ENCODE results near the gene EOLA1.
"Not testable (repeated sequence)": the region's sequence is repeated elsewhere in the genome, so short reads cannot be mapped to it uniquely, and the experiment has no call there.

The EOLA1 gene

DNA sequence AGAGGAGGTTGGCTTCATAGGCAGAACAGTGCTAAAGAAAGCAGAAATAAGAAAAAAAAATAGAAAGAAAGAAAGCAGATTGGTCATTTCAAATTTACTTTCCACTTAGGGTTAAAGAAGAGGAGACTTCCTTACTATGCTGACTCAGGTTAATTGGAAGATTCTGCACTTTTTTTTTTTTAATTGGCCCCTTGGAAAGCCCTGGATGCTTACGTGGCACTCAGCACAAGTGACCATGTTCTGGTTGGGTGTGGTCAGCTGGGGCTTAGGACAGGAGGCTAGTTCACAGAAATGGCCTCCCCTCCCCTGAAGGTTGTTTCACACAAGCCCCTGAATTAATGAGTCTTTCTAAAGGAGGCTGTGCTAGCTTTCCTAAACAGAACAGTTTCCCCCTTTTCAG lies 31.9 kb downstream of the EOLA1 start:
- DNase-seq, result no peak
- no peak overlapping the region for H2BK5ac ChIP-seq (ENCODE audit: low read length)
- no peaks in the 10 kb centered on the region for H3K79me1 ChIP-seq (ENCODE audit: low read length)
- no peaks in the 10 kb centered on the region for H3K79me2 ChIP-seq (ENCODE audit: control insufficient read depth, insufficient read depth, low read length)
- H3K9ac ChIP-seq (ENCODE audit: low read length), result no peak overlapping the region
- no peak overlapping the region for H3K27ac ChIP-seq (ENCODE audit: low read depth, low read length)
- H3K4me3 ChIP-seq (ENCODE audit: low read length), result no peak overlapping the region
- H3K27me3 ChIP-seq (ENCODE audit: insufficient read depth, low read length, poor library complexity), result no peaks in the 10 kb centered on the region
- H3K36me3 ChIP-seq (ENCODE audit: control insufficient read depth, insufficient read depth, low read length), result no peaks in the 10 kb centered on the region
- H2BK120ac ChIP-seq (ENCODE audit: low read depth, low read length), result no peak overlapping the region
- no peak overlapping the region for H2BK15ac ChIP-seq (replicated peaks; ENCODE audit: low read depth)
- WGBS (ENCODE audit: extremely low coverage, insufficient coverage, low lambda C conversion rate), result no CpG with 5 or more reads among the region's 1 CpG
- no peak overlapping the region for H3K4ac ChIP-seq (ENCODE audit: low read depth, low read length)
- no peak overlapping the region for H3K56ac ChIP-seq (ENCODE audit: low read length)
- no peak overlapping the region for H4K8ac ChIP-seq (ENCODE audit: low read depth, low read length)
- no peak overlapping the region for H3K23ac ChIP-seq (ENCODE audit: low read length)
- no peak overlapping the region for H3K18ac ChIP-seq (ENCODE audit: low read length)
- no peak overlapping the region for H4K5ac ChIP-seq (ENCODE audit: low read length)
- no peak overlapping the region for H3K4me2 ChIP-seq (ENCODE audit: low read length)
- H2AK5ac ChIP-seq (ENCODE audit: low read length), result no peak overlapping the region
- no peaks in the 10 kb centered on the region for H3K4me1 ChIP-seq (ENCODE audit: control insufficient read depth, low read depth, low read length)

DNA sequence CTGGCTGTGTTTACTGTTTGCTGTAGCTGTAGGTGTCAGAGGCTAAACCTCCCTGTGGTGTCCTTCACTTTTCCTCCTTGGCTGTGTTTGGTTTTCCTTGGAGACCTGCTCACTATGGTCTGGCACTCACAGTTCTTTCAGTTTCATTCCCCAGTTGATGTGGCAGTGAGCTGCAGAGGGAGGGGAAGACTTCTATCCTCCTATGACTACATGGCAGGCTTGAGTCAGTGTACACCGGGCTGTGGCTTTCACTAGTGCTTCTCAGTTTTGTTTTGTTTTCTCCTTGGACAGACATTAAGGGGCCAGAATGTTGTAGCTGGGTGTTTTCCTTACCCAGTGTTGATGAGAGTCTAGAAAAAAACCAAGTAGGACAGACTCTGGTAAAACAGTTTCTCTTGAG lies 32.6 kb downstream of the EOLA1 start:
- H3K79me2 ChIP-seq (ENCODE audit: control insufficient read depth, insufficient read depth, low read length); H3K4me2 ChIP-seq (ENCODE audit: low read length); H3K18ac ChIP-seq (ENCODE audit: low read length); H4K8ac ChIP-seq (ENCODE audit: low read depth, low read length); H3K23ac ChIP-seq (ENCODE audit: low read length); H3K56ac ChIP-seq (ENCODE audit: low read length); DNase-seq; H3K4me3 ChIP-seq (ENCODE audit: low read length); H3K9ac ChIP-seq (ENCODE audit: low read length); H2BK120ac ChIP-seq (ENCODE audit: low read depth, low read length); H3K27me3 ChIP-seq (ENCODE audit: insufficient read depth, low read length, poor library complexity); H2AK5ac ChIP-seq (ENCODE audit: low read length); H2BK15ac ChIP-seq (replicated peaks; ENCODE audit: low read depth); H3K27ac ChIP-seq (ENCODE audit: low read depth, low read length); H3K4ac ChIP-seq (ENCODE audit: low read depth, low read length); H3K4me1 ChIP-seq (ENCODE audit: control insufficient read depth, low read depth, low read length); H3K36me3 ChIP-seq (ENCODE audit: control insufficient read depth, insufficient read depth, low read length); H2BK5ac ChIP-seq (ENCODE audit: low read length); H3K79me1 ChIP-seq (ENCODE audit: low read length); H4K5ac ChIP-seq (ENCODE audit: low read length): not testable (repeated sequence)
- WGBS (ENCODE audit: extremely low coverage, insufficient coverage, low lambda C conversion rate), result no CpG with 5 or more reads among the region's 1 CpG

DNA sequence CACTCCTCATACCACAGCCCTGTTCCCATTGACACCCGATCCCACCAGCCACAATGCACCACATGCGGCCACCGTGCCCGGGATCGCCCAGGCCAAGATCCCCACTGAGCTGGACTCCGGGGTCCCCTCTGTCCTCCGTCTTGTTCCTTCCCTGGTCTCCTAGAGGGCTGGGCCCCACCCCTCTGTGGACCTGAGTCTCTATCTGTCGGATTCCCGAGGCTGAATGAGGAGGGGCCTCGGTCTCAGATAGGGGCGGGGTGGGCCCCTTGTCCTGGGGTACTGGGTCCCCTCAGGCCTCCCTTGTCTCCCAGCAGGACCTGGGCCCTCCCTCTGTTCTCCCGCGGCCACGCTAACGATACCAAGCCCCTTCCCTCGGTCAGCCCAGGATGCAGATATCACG lies 44.8 kb downstream of the EOLA1 start:
- not testable (repeated sequence) for H3K27ac ChIP-seq (ENCODE audit: low read depth, low read length); H3K4ac ChIP-seq (ENCODE audit: low read depth, low read length); H2AK5ac ChIP-seq (ENCODE audit: low read length); H4K5ac ChIP-seq (ENCODE audit: low read length); H3K27me3 ChIP-seq (ENCODE audit: insufficient read depth, low read length, poor library complexity); H4K8ac ChIP-seq (ENCODE audit: low read depth, low read length); H3K4me3 ChIP-seq (ENCODE audit: low read length); H3K18ac ChIP-seq (ENCODE audit: low read length); DNase-seq; H3K4me1 ChIP-seq (ENCODE audit: control insufficient read depth, low read depth, low read length); H3K4me2 ChIP-seq (ENCODE audit: low read length); H3K79me2 ChIP-seq (ENCODE audit: control insufficient read depth, insufficient read depth, low read length); H3K36me3 ChIP-seq (ENCODE audit: control insufficient read depth, insufficient read depth, low read length); H3K79me1 ChIP-seq (ENCODE audit: low read length); H3K23ac ChIP-seq (ENCODE audit: low read length); H2BK15ac ChIP-seq (replicated peaks; ENCODE audit: low read depth); H2BK5ac ChIP-seq (ENCODE audit: low read length); H2BK120ac ChIP-seq (ENCODE audit: low read depth, low read length); H3K56ac ChIP-seq (ENCODE audit: low read length); H3K9ac ChIP-seq (ENCODE audit: low read length)
- no CpG with 5 or more reads among the region's 17 CpGs for WGBS (ENCODE audit: extremely low coverage, insufficient coverage, low lambda C conversion rate)

DNA sequence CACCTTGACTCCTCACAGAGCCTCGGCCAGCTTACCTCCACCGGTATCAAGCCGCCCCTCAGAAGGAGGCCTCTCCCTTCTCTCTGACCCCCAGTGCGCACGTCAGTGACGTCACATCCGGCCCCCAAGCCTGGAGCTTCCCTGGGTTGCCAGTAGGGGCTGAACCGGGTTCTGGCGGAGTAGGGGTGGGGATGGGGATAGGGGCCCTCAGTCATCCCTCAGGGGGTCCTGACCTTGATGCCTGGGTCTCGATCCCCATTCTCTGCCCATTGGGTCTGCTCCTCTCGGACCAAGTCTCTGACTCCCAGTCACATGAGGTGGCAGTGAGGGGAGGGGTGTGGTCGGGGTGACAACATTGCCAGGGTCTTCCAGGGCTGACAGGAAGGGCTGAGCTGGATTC lies 46.5 kb downstream of the EOLA1 start, which contains the start of gene MAGEA9B:
Gene MAGEA9B, minus strand, starts transcription at position 101 of the 400 bp plus-strand sequence. CDS start 4,280 bp downstream, outside the sequence.
- not testable (repeated sequence) for H3K4me1 ChIP-seq (ENCODE audit: control insufficient read depth, low read depth, low read length); H3K27ac ChIP-seq (ENCODE audit: low read depth, low read length); H3K23ac ChIP-seq (ENCODE audit: low read length); H3K4me2 ChIP-seq (ENCODE audit: low read length); H2AK5ac ChIP-seq (ENCODE audit: low read length); H3K4me3 ChIP-seq (ENCODE audit: low read length); H3K79me2 ChIP-seq (ENCODE audit: control insufficient read depth, insufficient read depth, low read length); H4K5ac ChIP-seq (ENCODE audit: low read length); H3K9ac ChIP-seq (ENCODE audit: low read length); H3K79me1 ChIP-seq (ENCODE audit: low read length); H2BK5ac ChIP-seq (ENCODE audit: low read length); H2BK120ac ChIP-seq (ENCODE audit: low read depth, low read length); H3K18ac ChIP-seq (ENCODE audit: low read length); H3K4ac ChIP-seq (ENCODE audit: low read depth, low read length); H3K56ac ChIP-seq (ENCODE audit: low read length); H4K8ac ChIP-seq (ENCODE audit: low read depth, low read length); H3K27me3 ChIP-seq (ENCODE audit: insufficient read depth, low read length, poor library complexity); DNase-seq; H2BK15ac ChIP-seq (replicated peaks; ENCODE audit: low read depth); H3K36me3 ChIP-seq (ENCODE audit: control insufficient read depth, insufficient read depth, low read length)
- no CpG with 5 or more reads among the region's 12 CpGs for WGBS (ENCODE audit: extremely low coverage, insufficient coverage, low lambda C conversion rate)

DNA sequence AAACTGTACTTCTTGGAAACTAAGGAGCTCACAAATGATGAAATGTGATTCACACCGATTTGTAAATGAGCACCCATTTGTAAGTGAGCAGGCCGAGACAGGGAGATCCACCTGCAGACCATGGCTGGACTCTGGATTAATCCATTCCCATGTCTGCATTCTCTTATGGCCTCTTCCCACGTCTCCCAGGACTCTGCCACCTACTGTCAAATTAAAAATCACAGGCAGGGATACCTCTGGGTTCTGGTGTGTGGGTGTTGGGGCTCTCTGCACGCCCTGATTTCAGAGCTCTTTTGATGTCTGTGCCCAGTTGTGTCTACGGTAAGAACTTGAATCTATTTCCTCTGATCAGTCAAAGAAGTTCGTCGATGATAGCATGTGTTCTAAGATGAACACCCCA lies 50.2 kb downstream of the EOLA1 start:
- no CpG with 5 or more reads among the region's 7 CpGs for WGBS (ENCODE audit: extremely low coverage, insufficient coverage, low lambda C conversion rate)
- not testable (repeated sequence) for H3K4me3 ChIP-seq (ENCODE audit: low read length); DNase-seq; H3K27me3 ChIP-seq (ENCODE audit: insufficient read depth, low read length, poor library complexity); H3K36me3 ChIP-seq (ENCODE audit: control insufficient read depth, insufficient read depth, low read length); H2AK5ac ChIP-seq (ENCODE audit: low read length); H4K8ac ChIP-seq (ENCODE audit: low read depth, low read length); H3K23ac ChIP-seq (ENCODE audit: low read length); H3K9ac ChIP-seq (ENCODE audit: low read length); H2BK15ac ChIP-seq (replicated peaks; ENCODE audit: low read depth); H3K27ac ChIP-seq (ENCODE audit: low read depth, low read length); H2BK120ac ChIP-seq (ENCODE audit: low read depth, low read length); H3K79me2 ChIP-seq (ENCODE audit: control insufficient read depth, insufficient read depth, low read length); H3K56ac ChIP-seq (ENCODE audit: low read length); H3K4me2 ChIP-seq (ENCODE audit: low read length); H2BK5ac ChIP-seq (ENCODE audit: low read length); H3K18ac ChIP-seq (ENCODE audit: low read length); H3K4me1 ChIP-seq (ENCODE audit: control insufficient read depth, low read depth, low read length); H4K5ac ChIP-seq (ENCODE audit: low read length); H3K79me1 ChIP-seq (ENCODE audit: low read length); H3K4ac ChIP-seq (ENCODE audit: low read depth, low read length)

DNA sequence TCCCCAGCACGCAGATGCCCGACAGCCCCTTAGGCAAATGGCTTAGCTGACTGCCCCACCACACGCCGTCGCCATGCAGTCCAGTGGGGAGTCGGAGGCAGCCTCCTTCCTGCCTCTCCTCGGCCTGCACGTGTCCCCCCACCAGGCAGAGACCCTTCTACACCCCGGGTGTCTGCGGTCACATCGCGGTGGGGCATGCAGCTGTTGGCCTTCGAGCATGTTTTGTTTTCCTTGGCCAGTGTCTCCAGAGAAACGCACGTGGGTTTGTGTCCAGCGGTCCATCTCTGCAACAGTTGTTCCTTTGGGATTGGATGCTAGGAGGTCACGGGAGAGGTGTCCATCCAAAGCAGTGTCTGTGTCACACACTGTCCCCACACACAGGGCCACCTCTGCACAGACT lies 54.4 kb downstream of the EOLA1 start, which contains the start of gene HSFX2:
Gene HSFX2, minus strand, starts transcription at position 101 of the 400 bp plus-strand sequence. CDS start 614 bp downstream, outside the sequence.
- not testable (repeated sequence) for H3K4me3 ChIP-seq (ENCODE audit: low read length); H3K27ac ChIP-seq (ENCODE audit: low read depth, low read length); H3K4ac ChIP-seq (ENCODE audit: low read depth, low read length); H2BK5ac ChIP-seq (ENCODE audit: low read length); DNase-seq; H2AK5ac ChIP-seq (ENCODE audit: low read length); H2BK120ac ChIP-seq (ENCODE audit: low read depth, low read length); H3K36me3 ChIP-seq (ENCODE audit: control insufficient read depth, insufficient read depth, low read length); H3K79me1 ChIP-seq (ENCODE audit: low read length); H3K9ac ChIP-seq (ENCODE audit: low read length); H4K5ac ChIP-seq (ENCODE audit: low read length); H3K27me3 ChIP-seq (ENCODE audit: insufficient read depth, low read length, poor library complexity); H2BK15ac ChIP-seq (replicated peaks; ENCODE audit: low read depth); H3K18ac ChIP-seq (ENCODE audit: low read length); H4K8ac ChIP-seq (ENCODE audit: low read depth, low read length); H3K79me2 ChIP-seq (ENCODE audit: control insufficient read depth, insufficient read depth, low read length); H3K4me2 ChIP-seq (ENCODE audit: low read length); H3K23ac ChIP-seq (ENCODE audit: low read length); H3K4me1 ChIP-seq (ENCODE audit: control insufficient read depth, low read depth, low read length); H3K56ac ChIP-seq (ENCODE audit: low read length)
- WGBS (ENCODE audit: extremely low coverage, insufficient coverage, low lambda C conversion rate), result no CpG with 5 or more reads among the region's 17 CpGs

Measured in mesendoderm (in vitro differentiated cells).